Left renal cortex interstitium (tissue), 4 donors: ENCODE data around the gene FHOD1. TPM values are rescaled to one million over a fixed set of nuclear protein-coding genes. Genes with fewer than 3 reads are reported as not detected.

Experiments
- DNase-seq, 4 donors: peaks; one replicate each; pipeline ENCODE4 v3.0.0-alpha.2; 2013; ENCODE audit warnings: low read depth in 4 of 4, low spot score in 2 of 4, missing footprints in 1 of 4
- polyA plus RNA-seq, 4 donors: library from polyadenylated mRNA; unstranded; fragments of 120-200 nt; gene quantifications; one replicate each; pipeline ENCODE4 v1.2.1, GENCODE V29; 2013; ENCODE audit not compliant: insufficient read length in 4 of 4

Gene FHOD1
- polyA plus RNA-seq, 4 donors, result 28.9 to 52.4 (median 43.5) TPM

- no peak for DNase-seq
Measured at GRCh38 chr16:67194260-67194659, 53.0 kb downstream of the FHOD1 start.

GRCh38 chr16:67193536-67193935, 53.7 kb downstream of the FHOD1 start:
- DNase-seq, result no peak

- DNase-seq, result no peak
Measured at GRCh38 chr16:67192781-67193361, 54.4 kb downstream of the FHOD1 start.

GRCh38 chr16:67191995-67192681, 55.1 kb downstream of the FHOD1 start, which contains the start of gene E2F4:
Gene E2F4 (plus strand): TSS chr16:67192155. CDS start chr16:67192228, 73 bp downstream.
- DNase-seq, result peak in 3 of 4 donors; percentile 69 to 79 (median 76)

GRCh38 chr16:67191411-67191994, 55.8 kb downstream of the FHOD1 start:
- no peak for DNase-seq

- DNase-seq, result no peak
Measured at GRCh38 chr16:67190448-67191399, 56.6 kb downstream of the FHOD1 start.

DNA sequence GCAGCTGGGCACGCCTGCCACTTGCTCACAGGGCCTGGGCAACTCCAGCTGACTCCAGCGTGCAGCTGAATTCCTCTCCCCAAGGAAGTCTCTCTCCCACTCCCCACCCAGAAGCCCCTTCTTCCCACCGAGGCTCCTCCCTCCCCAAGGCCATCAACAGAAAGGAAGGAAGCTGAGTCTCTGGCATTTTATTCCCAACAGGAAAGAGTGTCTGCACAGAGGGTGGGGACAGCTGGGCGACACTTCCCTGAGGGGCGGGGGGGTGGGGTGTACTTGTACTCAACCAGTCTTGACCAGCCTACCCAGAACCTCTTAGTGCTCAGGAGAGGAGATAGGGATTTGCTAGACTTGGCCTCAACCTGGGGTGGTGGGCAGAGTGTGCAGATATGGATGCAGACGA, 57.2 kb downstream of the FHOD1 start, which contains the start of gene EXOC3L1:
Gene EXOC3L1 (minus strand): TSS at position 96 of the 400 bp plus-strand sequence. CDS start 460 bp downstream, outside the sequence.
- no peak for DNase-seq

DNA sequence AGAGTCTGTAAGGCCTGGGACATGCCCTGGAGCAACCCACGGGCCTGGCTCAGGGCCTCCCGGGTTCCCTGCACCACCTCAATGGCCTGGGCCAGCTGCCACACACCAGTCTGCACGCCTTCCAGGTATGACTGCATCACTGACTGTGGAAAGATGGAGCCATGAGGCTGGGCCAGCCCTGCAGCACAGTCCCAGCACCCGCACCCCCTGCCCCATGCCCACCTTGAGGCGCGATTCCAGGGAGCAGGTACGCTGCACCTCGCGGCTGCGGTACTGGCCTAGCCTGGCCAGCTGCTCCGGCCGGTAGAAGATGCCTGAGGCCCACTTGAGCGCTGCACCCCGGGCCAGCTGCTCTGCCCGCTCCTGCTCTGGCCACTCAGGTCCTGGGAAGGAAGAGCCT, 58.5 kb downstream of the FHOD1 start:
- DNase-seq, result no peak

GRCh38 chr16:67188323-67188722, 59.0 kb downstream of the FHOD1 start:
- no peak for DNase-seq

DNA sequence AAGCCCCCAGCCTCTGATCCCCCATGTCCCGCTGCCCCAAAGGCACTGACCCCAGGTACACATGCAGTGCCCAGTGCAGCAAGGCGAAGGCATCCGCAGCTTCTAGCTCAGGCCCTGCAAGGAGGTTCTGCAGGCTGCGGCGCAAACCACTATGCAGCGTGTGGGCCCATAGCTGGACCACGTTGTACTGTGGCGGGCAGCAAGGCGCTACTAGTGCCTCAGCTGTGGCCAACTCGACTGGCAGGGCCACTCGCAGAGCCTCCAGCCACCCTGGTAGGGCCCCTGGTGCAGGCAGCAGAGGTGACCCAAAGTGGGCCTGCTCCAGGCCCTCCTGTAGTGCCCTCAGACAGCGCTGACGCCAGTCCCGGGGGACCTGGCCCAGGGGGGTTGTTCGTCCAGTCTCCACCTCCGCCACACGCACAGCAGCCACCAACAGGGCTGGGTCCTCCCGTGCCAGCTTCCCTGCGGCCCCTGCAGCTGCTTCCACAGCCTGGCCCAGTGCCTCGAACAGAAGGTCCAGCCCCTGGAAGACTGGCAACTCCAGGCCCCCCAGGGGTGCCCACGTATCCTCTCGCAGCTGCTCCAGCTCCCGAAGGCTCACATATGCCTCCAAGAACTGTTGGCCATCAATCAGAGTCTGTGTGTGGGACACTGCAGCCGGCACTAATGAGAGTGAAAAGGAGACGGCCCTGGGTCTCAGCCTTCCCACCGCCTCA, 59.9 kb downstream of the FHOD1 start:
- no peak for DNase-seq

GRCh38 chr16:67186550-67186950, 60.7 kb downstream of the FHOD1 start:
- no peak for DNase-seq

DNA sequence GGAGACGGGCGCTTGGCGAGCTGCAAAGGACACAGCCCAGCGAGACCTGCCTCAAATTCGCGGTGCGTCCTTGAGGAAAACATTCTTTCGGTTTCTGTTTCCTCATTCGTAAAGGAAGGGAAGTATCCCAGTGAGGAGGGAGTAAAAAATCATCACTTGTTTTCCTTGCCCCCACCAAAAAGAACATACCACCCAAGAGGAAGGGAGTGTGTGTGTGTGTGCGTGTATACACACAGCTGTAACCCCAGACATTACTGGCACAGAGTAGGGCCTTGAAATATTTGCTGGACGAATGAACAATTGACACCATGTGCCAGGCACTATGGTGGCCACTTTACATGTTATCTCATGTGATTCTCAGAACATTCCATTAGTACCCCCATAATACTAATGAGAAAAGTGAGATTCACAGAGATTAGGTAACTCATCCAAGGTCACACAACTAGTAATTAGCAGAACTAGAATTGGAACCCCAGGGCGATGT, 61.6 kb downstream of the FHOD1 start:
- DNase-seq, result no peak

DNA sequence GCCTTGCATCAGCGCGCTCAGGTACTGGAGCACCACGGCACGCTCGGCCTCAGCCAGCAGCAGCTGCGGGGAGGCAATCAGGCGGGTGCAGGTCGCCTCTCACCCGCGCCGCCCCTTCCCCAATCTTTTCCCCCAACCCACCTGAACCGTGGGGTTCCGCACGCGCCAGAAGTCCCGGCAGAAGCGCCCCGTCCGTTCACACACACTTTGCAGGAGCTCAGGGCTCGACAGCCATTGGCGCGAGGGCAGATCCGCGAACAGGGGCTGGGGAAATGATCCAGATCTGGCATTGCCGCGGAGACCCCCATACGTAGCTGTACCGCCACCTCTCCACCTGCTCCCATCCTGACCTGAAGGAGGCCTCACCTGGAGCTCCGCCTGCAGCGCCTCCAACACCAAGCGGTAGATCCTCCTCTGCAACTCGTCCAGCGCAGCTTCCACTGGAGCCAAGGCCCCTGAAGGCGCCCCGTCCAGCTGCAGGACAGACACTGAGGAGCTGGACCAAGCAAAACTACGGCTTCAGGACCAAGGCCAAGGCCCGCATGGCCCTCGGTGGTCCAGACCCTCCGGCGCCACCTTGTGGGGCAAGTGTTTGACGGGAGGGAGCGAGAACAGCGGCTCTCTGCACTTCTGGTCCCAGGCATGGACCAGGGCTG, 62.2 kb downstream of the FHOD1 start:
- peak in 2 of 4 donors; percentile 72 to 89 for DNase-seq

- DNase-seq, result no peak
Measured at GRCh38 chr16:67184453-67184994, 62.8 kb downstream of the FHOD1 start.

DNA sequence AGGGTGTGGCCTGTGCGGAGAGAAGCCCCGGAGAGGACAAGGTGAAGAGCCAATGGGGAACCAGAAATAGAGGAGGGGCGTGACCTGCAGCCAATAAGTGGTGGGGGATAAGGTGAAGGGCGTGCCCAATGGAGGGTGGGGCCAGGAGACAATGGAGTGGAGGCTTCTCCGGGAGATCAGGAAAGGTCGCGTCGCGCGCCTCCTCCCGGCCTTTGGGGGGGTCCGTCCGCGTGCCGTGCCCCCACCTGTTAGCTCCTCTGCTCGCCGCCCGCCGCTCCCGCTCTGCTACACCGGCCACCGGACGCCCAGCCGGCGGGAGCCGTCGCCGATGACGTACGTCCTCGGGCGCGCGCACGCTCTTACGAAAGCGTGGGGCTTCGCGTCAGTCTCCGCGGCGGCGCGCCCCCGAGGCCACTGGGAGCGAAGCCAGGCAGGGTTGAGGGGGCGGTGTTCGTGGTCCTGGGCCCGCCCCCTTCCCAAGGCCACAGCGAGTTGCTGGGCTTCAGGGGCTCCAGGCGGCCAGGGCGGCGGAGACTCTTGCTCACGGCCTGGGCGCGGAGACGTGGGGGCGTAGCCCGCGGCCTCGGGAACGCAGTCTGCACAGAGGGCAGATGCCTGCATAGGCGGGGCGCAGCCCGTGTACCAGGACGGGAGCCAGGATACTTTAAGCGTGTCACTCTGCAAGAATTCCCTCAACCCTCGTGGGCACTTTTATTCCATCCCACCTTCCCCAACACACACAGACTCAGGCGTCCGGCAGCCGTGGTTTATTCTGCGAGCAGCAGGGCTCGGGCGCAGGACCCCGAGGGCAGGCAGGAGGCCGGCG, 63.4 kb downstream of the FHOD1 start, which contains the start of gene MATCAP1:
Gene MATCAP1 (minus strand): TSS at position 337 of the 826 bp plus-strand sequence. CDS start 3,353 bp downstream, outside the sequence.
- peak; percentile 89 to 93 (median 90) for DNase-seq

GRCh38 chr16:67183284-67183626, 64.0 kb downstream of the FHOD1 start:
- no peak for DNase-seq

DNA sequence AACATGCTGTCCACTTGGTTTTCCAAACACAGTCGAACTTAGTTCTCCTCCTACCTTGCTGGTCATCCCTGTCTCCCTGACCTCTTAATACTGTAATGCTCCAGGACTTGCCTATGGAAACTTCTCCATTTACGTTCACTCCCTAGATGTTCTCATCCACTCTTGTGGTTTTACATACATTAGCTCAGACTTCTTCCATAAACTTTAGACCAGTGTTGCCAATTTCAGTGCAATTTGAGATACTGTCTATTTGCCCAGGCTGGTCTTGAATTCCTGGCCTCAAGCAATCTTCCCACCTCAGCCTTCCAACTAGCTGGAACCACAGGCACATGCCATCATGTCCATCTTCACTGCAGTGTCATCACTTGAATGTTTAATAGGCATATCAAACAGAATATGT, 65.0 kb downstream of the FHOD1 start:
- DNase-seq, result no peak

GRCh38 chr16:67181346-67181745, 65.9 kb downstream of the FHOD1 start:
- DNase-seq, result no peak
